Endometrium (tissue), 2 donors: ENCODE results near the gene RNF130.

ENCODE experiments used
- FAIRE-seq: peaks from 2 replicates; lab custom pipeline; 2012; peaks lifted over from hg19 to GRCh38; lab: Jason Lieb, UNC
- donor health status: control.
- donor health status: control.

RNF130 gene

GRCh38 chr5:180053061-180053602 lies 18.4 kb downstream of the RNF130 start:
- FAIRE-seq, result no peak

DNA sequence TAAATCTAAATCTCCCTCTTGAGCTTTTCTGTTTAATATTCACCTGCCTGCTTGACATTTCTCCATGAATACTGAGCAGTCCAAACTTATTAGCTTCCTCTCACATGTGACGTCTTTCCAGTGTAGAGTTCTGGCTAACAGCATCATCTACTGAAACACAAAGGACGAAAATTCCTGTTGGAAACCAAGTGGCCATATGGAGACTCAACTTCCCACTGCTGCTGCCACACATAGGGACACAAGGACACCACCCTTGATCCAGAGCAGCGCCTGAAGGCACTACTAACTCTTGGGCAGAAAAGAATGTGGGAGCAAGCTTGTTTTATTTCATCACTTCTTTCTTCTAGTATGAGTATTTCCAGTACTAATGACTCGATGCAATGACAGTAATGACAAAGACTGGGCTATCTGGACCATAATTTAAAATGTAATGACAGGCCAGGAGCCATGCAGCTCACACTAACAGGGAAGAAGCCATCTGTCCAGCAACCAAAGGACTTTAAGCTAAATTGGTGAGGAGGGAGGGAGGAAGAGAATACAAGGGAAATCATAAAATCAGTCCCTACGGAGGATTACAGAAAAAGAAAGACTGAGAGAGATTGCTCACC lies 19.2 kb downstream of the RNF130 start:
- no peak for FAIRE-seq

- FAIRE-seq, result no peak
Observed at GRCh38 chr5:180050121-180050940, 21.2 kb downstream of the RNF130 start.

GRCh38 chr5:180049185-180049548 lies 22.4 kb downstream of the RNF130 start:
- FAIRE-seq, result no peak

DNA sequence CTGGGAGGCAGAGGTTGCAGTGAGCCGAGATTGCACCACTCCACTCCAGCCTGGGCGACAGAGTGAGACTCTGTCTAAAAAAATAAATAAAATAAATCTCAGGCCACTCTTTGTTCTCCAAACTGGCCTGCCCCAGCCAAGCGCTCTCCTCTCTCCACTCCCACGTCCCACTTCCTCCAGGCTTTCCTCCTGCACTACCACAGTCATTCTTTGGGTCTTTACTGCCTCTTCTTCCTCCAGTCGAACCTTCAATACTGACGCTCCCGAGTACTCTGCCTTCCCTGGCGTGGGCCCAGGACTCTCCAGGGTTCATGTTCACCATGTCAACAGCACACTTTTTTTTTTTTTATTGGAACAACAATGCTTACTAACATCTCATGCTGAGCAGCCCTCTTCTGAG lies 23.9 kb downstream of the RNF130 start:
- FAIRE-seq, result no peak

- no peak for FAIRE-seq
Observed at GRCh38 chr5:180046656-180047055, 24.9 kb downstream of the RNF130 start.

- no peak for FAIRE-seq
Observed at GRCh38 chr5:180045889-180046499, 25.6 kb downstream of the RNF130 start.

- no peak for FAIRE-seq
Observed at GRCh38 chr5:180043377-180043776, 28.2 kb downstream of the RNF130 start.

DNA sequence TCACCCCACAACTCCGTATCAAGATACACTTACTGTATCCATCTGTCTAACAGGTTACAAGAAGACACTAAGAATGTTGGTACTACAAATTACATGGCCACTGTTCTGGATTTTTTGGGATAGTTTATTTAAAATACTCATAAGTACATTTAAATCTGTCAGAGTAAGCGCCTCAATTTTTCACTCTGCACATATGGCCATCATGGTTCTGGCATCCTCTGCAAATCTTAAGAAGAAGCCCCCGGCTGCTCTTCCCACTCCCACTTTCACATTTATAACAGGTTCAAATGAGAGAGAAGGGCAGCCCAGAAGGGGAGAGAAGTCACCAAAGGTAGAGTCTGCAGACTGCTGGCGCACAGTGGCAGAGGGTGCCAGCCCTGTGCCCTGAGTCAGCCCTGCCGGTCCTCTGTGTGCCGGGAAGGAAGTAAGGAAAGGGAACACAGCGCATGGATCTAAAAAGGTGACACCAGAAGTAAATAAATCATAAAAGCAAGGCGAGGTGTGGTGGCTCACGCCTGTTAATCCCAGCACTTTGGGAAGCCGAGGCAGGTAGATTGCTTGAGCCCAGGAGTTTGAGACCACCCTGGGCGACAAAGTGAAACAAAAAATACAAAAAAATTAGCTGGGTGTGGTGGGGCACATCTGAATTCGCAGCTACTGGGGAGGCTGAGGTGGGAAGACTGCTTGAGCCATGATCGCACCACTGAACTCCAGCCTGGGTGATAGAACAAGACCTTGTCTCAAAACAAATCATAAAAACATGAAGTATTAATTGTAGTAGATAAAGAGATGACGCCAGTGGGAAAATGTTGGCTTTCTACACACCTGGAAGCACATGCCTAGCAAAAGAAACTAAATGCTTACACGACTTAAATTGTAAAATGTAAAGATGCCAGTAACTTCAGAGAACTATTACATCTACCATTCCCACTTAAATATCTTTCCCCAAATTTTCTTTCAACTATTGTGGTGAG lies 30.0 kb downstream of the RNF130 start:
- FAIRE-seq, result no peak

DNA sequence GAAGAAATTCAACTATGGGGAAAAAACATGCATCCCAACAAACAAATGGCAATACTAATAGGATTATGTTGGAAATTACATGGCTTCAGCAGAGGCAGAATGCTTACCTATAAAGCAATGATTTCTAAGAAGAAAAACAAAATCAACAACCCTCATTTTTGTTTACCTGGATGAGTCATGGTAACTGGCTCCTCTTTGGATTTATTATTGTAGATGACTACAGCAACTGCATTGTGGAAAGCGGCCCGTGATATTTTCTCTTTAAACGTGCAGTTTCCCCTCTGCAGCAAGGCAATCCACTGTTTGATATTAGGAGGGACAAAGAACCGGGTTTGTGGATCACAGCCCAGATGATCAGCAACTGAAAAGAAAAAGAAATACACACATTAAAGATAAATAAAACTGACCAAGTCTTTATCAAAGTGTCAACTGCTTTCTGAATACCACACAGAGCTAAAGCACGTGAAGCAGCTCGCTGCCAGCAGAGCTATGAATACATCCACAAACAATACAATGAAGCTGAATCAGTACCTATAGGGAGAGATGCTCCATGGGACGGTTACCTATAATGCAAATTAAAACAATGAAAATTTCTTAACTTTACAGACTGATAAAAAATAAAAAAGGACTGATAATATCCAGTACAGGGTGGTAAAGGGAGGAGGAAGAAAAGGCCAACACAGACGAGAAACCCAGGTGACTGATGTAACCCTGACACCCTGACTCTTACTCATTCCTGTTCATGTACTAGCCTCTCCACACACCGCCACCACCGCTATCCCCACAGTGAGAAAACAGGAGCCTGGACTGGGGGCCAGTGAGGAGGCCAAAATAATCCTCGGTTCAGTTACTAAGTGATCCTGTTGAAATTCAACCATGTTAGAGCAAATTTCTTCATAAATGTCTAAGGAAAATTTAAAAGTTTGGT lies 31.0 kb downstream of the RNF130 start:
- no peak for FAIRE-seq

GRCh38 chr5:180035206-180035931 lies 36.2 kb downstream of the RNF130 start:
- peak; percentile 91 for FAIRE-seq

DNA sequence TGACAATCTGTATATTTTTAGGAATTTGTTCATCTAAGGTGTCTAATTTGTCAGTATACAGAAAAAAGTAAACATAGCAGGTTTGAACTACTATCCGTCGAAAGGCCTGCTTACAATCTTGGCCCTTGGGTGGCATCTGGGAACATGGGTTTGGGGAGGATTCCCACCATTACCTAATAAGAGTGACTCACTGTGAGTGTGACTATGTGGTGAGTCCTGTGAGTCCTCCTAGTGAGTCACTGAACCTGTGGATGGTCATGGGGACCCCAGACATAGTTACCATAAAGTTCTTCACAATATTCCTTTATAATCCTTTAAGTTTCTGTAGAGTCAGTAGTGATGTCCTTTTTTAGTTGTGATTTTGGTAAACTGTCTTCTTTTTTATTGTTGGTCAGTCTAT lies 37.0 kb downstream of the RNF130 start:
- no peak for FAIRE-seq

DNA sequence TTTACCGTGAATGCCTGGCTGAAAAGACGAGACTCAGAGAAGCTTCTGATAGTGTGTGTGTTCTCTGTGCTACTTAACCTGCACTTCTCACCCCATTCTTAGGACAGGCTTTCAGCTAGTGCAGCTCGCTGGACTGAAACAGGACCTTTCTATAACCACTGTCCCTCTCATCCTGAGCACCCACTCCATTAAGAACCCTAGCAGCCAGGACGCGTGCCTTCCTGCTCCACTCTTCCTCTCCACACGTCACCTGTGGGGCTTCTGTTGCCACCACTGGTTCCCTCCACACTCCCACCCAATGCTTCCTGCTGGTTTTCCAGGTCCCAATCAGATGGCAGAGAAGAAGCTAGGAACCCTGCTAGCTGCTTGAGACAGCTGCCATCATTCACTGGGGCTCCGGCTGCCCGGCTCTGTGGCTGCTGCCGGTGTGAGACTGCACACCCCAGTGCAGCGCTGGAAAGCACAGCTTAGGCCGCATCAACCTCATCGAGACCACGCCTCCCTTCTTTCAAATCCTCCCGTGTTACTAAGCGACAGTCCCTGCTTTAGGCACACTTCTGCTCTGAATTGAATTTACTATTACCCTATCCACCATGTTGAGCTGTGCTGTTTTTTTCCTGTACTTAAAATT lies 44.0 kb downstream of the RNF130 start:
- no peak for FAIRE-seq

GRCh38 chr5:180026734-180027458 lies 44.7 kb downstream of the RNF130 start:
- FAIRE-seq, result no peak

DNA sequence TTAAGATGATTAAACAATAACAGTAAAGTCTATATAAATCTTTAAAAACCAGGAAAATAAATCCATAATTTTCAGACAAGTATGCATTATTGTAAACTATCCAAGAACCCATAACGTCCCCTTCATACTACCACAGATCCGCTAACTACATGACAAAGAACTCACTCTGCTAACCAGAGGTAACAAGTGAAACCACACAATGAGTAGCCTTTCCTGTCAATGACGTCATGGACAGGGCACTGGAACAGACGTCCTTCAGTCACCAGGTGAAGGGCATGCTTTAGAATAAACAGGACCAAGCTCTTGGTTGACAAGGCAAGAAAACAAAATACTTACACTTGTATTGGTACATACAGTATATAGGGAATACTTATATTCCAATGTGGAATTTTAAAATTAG lies 45.2 kb downstream of the RNF130 start:
- no peak for FAIRE-seq

- no peak for FAIRE-seq
Observed at GRCh38 chr5:180021900-180022299, 49.7 kb downstream of the RNF130 start.

DNA sequence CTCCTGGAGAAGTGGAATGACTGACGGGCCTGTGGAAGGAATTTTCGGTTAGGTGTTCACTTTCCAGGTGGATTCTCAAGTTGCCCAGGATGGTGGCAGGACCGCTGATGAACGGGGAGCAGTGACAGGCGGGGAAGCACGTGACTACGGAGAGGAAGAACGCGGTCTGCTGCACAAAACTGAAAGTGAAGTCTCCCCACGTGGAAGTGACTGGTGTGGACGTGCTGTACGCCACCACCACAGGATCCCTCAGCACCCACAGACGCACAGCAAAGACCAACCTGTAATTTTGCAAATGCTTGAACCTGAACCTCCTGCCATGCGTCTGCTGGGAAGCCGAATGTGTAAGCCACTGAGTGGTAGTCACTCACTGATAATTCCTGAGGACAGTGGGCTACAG lies 51.4 kb downstream of the RNF130 start:
- no peak for FAIRE-seq

DNA sequence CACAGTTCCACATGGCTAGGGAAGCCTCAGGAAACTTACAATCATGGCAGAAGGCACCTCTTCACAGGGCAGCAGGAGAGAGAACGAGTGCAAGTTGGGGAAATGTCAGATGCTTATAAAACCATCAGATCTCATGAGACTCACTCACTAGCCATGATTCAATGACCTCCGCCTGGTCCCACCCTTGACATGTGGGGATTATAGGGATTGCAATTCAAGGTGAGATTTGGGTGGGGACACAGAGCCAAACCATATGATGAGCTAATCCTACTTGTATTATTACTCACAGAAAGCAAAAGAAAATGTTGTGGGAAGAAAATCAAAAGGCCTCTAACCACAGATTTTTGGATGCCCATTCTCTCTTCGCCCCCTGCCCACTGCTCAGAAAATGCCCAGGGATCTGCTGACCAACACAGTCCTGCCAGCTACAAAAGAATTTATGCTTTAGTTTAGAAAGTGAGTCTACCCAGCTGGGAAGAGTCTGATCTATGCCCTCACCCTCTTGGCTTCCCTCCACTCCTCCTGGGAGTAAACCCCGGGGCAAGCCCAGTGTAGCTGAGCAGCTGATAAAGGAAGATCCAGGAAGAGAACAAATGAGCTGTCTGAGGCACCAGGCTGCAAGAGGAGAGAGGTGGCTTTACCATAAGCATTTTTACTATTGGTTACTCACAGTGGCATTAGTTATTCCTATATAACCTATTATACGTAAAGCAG lies 53.1 kb downstream of the RNF130 start:
- FAIRE-seq, result no peak
